ENCODE data around the gene NCDN.

DNA sequence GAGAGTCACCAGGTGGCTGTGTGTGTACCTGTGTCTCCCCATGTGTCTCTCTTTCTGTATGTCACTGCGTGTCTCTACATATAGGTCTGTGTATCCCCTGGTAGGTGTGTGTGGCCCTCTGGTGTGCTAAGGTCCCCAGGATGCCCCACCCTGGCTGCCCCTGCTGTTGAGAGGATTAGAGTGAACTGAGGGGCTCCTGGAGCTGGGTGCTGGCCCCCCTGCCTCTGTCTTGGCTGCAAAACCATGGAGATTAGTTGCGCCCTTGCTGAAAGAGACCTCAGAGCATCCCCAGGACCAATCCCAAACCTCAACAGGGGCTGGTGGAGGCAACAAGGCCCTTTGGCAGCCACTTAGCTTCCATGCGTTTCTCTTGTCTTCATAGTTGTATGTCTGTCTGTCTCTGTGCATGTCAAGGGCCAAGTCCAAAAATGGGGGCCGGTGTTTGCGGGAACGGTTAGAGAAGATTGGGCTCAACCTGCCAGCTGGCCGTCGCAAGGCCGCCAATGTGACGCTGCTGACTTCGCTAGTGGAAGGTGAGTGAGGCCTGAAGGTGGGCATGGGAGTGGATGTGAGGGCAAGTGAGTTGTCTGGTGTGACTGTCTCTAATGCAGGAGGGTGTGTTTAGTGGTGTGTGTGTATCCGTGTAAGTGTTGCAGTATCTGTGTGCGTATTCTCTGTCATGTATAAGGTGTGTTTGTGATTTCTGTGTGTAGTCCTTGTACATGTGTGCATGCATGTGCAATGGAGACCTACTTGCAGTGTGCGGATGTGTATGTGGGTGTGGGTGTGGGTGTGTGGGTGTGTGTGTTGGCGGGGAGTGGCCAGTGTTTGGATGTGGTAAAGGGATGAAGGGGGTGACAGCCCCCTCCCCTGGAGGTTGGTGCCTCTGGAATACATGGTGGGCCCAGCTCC lies 32.2 kb downstream of the NCDN start:
- TF ChIP-seq SIX5 (IDR thresholded peaks at IDR 0.05; ENCODE audit: low read depth, low read length), result no peak
- no peak for TF ChIP-seq EZH2 (IDR thresholded peaks at IDR 0.05; ENCODE audit: low read depth, low read length, severe bottlenecking)
- TF ChIP-seq, protein P1, sequence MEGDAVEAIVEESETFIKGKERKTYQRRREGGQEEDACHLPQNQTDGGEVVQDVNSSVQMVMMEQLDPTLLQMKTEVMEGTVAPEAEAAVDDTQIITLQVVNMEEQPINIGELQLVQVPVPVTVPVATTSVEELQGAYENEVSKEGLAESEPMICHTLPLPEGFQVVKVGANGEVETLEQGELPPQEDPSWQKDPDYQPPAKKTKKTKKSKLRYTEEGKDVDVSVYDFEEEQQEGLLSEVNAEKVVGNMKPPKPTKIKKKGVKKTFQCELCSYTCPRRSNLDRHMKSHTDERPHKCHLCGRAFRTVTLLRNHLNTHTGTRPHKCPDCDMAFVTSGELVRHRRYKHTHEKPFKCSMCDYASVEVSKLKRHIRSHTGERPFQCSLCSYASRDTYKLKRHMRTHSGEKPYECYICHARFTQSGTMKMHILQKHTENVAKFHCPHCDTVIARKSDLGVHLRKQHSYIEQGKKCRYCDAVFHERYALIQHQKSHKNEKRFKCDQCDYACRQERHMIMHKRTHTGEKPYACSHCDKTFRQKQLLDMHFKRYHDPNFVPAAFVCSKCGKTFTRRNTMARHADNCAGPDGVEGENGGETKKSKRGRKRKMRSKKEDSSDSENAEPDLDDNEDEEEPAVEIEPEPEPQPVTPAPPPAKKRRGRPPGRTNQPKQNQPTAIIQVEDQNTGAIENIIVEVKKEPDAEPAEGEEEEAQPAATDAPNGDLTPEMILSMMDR (IDR thresholded peaks at IDR 0.05; ENCODE audit: control extremely low read depth in 1 of 3, insufficient read depth in 1 of 3, low read depth in 1 of 3, low read length in 3 of 3), result no peak
- no peak for TF ChIP-seq RXRA (IDR thresholded peaks at IDR 0.05; ENCODE audit: insufficient read depth, low read depth, low read length)
- TF ChIP-seq JUND (IDR thresholded peaks at IDR 0.05; ENCODE audit: low read length), result no peak
- TF ChIP-seq RFX5 (IDR thresholded peaks at IDR 0.05; ENCODE audit: borderline replicate concordance, low read depth, low read length), result no peak
- TF ChIP-seq POU5F1 (IDR thresholded peaks at IDR 0.05; ENCODE audit: low read depth, low read length), result no peak
- no peak for TF ChIP-seq POLR2A (IDR thresholded peaks at IDR 0.05; ENCODE audit: control extremely low read depth in 1 of 2, low read depth in 2 of 2, low read length in 2 of 2)
- TF ChIP-seq, protein P2, sequence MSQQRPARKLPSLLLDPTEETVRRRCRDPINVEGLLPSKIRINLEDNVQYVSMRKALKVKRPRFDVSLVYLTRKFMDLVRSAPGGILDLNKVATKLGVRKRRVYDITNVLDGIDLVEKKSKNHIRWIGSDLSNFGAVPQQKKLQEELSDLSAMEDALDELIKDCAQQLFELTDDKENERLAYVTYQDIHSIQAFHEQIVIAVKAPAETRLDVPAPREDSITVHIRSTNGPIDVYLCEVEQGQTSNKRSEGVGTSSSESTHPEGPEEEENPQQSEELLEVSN (IDR thresholded peaks at IDR 0.05), result no peak
- TF ChIP-seq TEAD4 (IDR thresholded peaks at IDR 0.05; ENCODE audit: low read depth, low read length), result no peak
- TF ChIP-seq CBX5 (IDR thresholded peaks at IDR 0.05; ENCODE audit: low read depth, low read length), result no peak
- TF ChIP-seq SAP30 (IDR thresholded peaks at IDR 0.05; ENCODE audit: insufficient read depth, insufficient replicate concordance, low read length), result no peak
- no peak for TF ChIP-seq GABPA (IDR thresholded peaks at IDR 0.05; ENCODE audit: borderline replicate concordance, insufficient read depth, low read length)
- TF ChIP-seq YY1 (IDR thresholded peaks at IDR 0.05; ENCODE audit: low read depth, low read length), result no peak

All from H1 (cell line).